Fibroblast of skin of left biceps (primary cell): ENCODE data around the gene RPS6KA2.
A peak's percentile ranks its signal among the peaks of the same experiment; 100 is the strongest.

Experiments used
- DNase-seq, 2 experiments: peaks; one replicate each; pipeline ENCODE4 v3.0.0-alpha.2; 2013; ENCODE audit warnings: low read depth in 2 of 2

RPS6KA2 gene

GRCh38 chr6:166615059-166615770, 11.8 kb downstream of the RPS6KA2 start:
- no peak for DNase-seq

- no peak for DNase-seq
Measured at GRCh38 chr6:166614589-166614988, 12.5 kb downstream of the RPS6KA2 start.

- no peak for DNase-seq
Measured at GRCh38 chr6:166614171-166614583, 12.9 kb downstream of the RPS6KA2 start.

GRCh38 chr6:166613027-166613426, 14.0 kb downstream of the RPS6KA2 start:
- no peak for DNase-seq

GRCh38 chr6:166612471-166612881, 14.6 kb downstream of the RPS6KA2 start:
- no peak for DNase-seq

GRCh38 chr6:166611631-166612030, 15.4 kb downstream of the RPS6KA2 start:
- DNase-seq = no peak

- DNase-seq = no peak
Measured at GRCh38 chr6:166610069-166610468, 17.0 kb downstream of the RPS6KA2 start.

GRCh38 chr6:166608774-166609173, 18.3 kb downstream of the RPS6KA2 start:
- DNase-seq = no peak

- no peak for DNase-seq
Measured at GRCh38 chr6:166605752-166606151, 21.3 kb downstream of the RPS6KA2 start.

GRCh38 chr6:166604911-166605310, 22.1 kb downstream of the RPS6KA2 start:
- no peak for DNase-seq

- DNase-seq = no peak
Measured at GRCh38 chr6:166604328-166604727, 22.7 kb downstream of the RPS6KA2 start.

GRCh38 chr6:166603043-166603690, 23.9 kb downstream of the RPS6KA2 start:
- no peak for DNase-seq

- DNase-seq = no peak
Measured at GRCh38 chr6:166601956-166602355, 25.1 kb downstream of the RPS6KA2 start.

GRCh38 chr6:166600931-166601330, 26.1 kb downstream of the RPS6KA2 start:
- DNase-seq = no peak

- no peak for DNase-seq
Measured at GRCh38 chr6:166599205-166599604, 27.8 kb downstream of the RPS6KA2 start.

- DNase-seq = peak in 1 of 2 experiments; percentile 60
Measured at GRCh38 chr6:166598441-166599138, 28.5 kb downstream of the RPS6KA2 start.

GRCh38 chr6:166597711-166598440, 29.2 kb downstream of the RPS6KA2 start:
- no peak for DNase-seq

GRCh38 chr6:166596776-166597507, 30.1 kb downstream of the RPS6KA2 start:
- no peak for DNase-seq

GRCh38 chr6:166595949-166596348, 31.1 kb downstream of the RPS6KA2 start:
- no peak for DNase-seq

- peak; percentile 85 for DNase-seq
Measured at GRCh38 chr6:166595061-166595780, 31.8 kb downstream of the RPS6KA2 start.

GRCh38 chr6:166592821-166593220, 34.2 kb downstream of the RPS6KA2 start:
- no peak for DNase-seq
